SK-N-SH (cell line): ENCODE measurements around the gene IL15RA. TPM values are rescaled to one million over a fixed set of nuclear protein-coding genes. Genes with fewer than 3 reads are reported as not detected.

Experiments used
- CTCF ChIA-PET: fragments of 300-600, 350-600 bp; formaldehyde crosslinking; extraction: SDS; loops from one replicate; lab custom pipeline; 2021; lab: Yijun Ruan, JAX
- POLR2A ChIA-PET: fragments of 350-600 bp; sonication (Branson Sonifier 250); formaldehyde crosslinking; extraction: SDS; loops from one replicate; lab custom pipeline; 2020; ENCODE audit warnings: antibody characterized with exemption, inconsistent platforms; lab: Yijun Ruan, JAX
- DNase-seq: peaks from one replicate; pipeline ENCODE4 v3.0.0; 2012
- H2AFZ ChIP-seq: fragments of 200-600 bp; sonication (generic); 2 replicates; pipeline ENCODE4 v1.8.1; 2016; ENCODE audit warnings: antibody characterized with exemption, mild to moderate bottlenecking, low read depth
- H3F3A ChIP-seq: fragments of 200-600 bp; sonication (generic); replicated peaks from 2 replicates; pipeline ENCODE3; 2016; ENCODE audit warnings: antibody characterized with exemption, mild to moderate bottlenecking; ENCODE audit not compliant: insufficient read depth
- H3K27ac ChIP-seq, 2 experiments: fragments of 200-500 bp in 1 of 2; fragments of 200-600 bp in 1 of 2; sonication (Bioruptor generic) in 1 of 2; sonication (generic), shearing (Covaris generic) in 1 of 2; 2 replicates each; pipeline versions ENCODE4 v1.5.1 to v1.6.1; 2014 to 2016; ENCODE audit warnings: low read depth in 2 of 2, inconsistent platforms in 1 of 2, low read length in 1 of 2, mild to moderate bottlenecking in 1 of 2, mixed read lengths in 1 of 2
- H3K27me3 ChIP-seq: fragments of 200-600 bp; sonication (generic), shearing (Covaris generic); 2 replicates; pipeline ENCODE4 v1.6.1; 2016; ENCODE audit warnings: mixed run types; ENCODE audit not compliant: insufficient read depth
- H3K36me3 ChIP-seq, 2 experiments: fragments of 200-500 bp in 1 of 2; fragments of 200-600 bp in 1 of 2; sonication (Bioruptor generic) in 1 of 2; sonication (generic) in 1 of 2; replicated peaks in 1 of 2; 2 replicates each; pipeline versions ENCODE3 to v1.5.1; 2014 to 2016; ENCODE audit warnings: low read length in 1 of 2, mild to moderate bottlenecking in 1 of 2; ENCODE audit not compliant: insufficient read depth in 2 of 2, control insufficient read depth in 1 of 2
- H3K4me1 ChIP-seq, 2 experiments: fragments of 200-500 bp in 1 of 2; fragments of 200-600 bp in 1 of 2; sonication (Bioruptor generic) in 1 of 2; sonication (generic), shearing (Covaris generic) in 1 of 2; 2 replicates each; pipeline versions ENCODE4 v1.5.1 to v1.6.1; 2014 to 2016; ENCODE audit warnings: low read depth in 1 of 2, low read length in 1 of 2, mixed run types in 1 of 2; ENCODE audit not compliant: insufficient read depth in 2 of 2, control insufficient read depth in 1 of 2
- H3K4me2 ChIP-seq: fragments of 200-600 bp; sonication (generic), shearing (Covaris generic); 2 replicates; pipeline ENCODE4 v1.6.1; 2017; ENCODE audit warnings: mixed run types
- H3K4me3 ChIP-seq, 2 experiments: fragments of 200-500 bp in 1 of 2; fragments of 200-600 bp in 1 of 2; sonication (Bioruptor generic) in 1 of 2; sonication (generic), shearing (Covaris generic) in 1 of 2; 2 replicates each; pipeline versions ENCODE4 v1.5.1 to v1.8.1; 2014 to 2016; ENCODE audit warnings: low read depth in 2 of 2, inconsistent platforms in 1 of 2, low read length in 1 of 2, mild to moderate bottlenecking in 1 of 2, mixed read lengths in 1 of 2, moderate library complexity in 1 of 2
- H3K79me2 ChIP-seq: fragments of 200-600 bp; sonication (generic); 2 replicates; pipeline ENCODE4 v1.8.1; 2017; ENCODE audit warnings: mild to moderate bottlenecking; ENCODE audit not compliant: insufficient read depth
- H3K9ac ChIP-seq: fragments of 200-600 bp; sonication (generic); 2 replicates; pipeline ENCODE4 v1.6.1; 2017; ENCODE audit warnings: mixed run types
- H3K9me2 ChIP-seq: fragments of 200-600 bp; sonication (generic); 2 replicates; pipeline ENCODE4 v1.6.1; 2017; ENCODE audit warnings: mixed run types
- H3K9me3 ChIP-seq: fragments of 200-600 bp; sonication (generic); 2 replicates; pipeline ENCODE4 v1.6.1; 2017; ENCODE audit warnings: mixed run types, mild to moderate bottlenecking, moderate library complexity
- H4K20me1 ChIP-seq: fragments of 200-600 bp; sonication (generic); 2 replicates; pipeline ENCODE4 v1.6.1; 2017; ENCODE audit warnings: mild to moderate bottlenecking, mixed run types; ENCODE audit not compliant: insufficient read depth
- EP300 ChIP-seq, 2 experiments: IDR thresholded peaks; 2 replicates each; pipeline versions ENCODE4 v1.4.0 to v1.6.1; 2012; ENCODE audit warnings: borderline replicate concordance in 1 of 2, low read depth in 1 of 2, low read length in 1 of 2
- EZH2phosphoT487 ChIP-seq: fragments of 200-600 bp; sonication (generic); IDR thresholded peaks from 2 replicates; pipeline ENCODE4 v1.6.1; 2017; ENCODE audit warnings: low read depth, mixed run types, mild to moderate bottlenecking, antibody characterized with exemption, moderate library complexity, borderline replicate concordance
- FOXM1 ChIP-seq: IDR thresholded peaks from 2 replicates; pipeline ENCODE4 v1.4.0; 2012; ENCODE audit warnings: low read depth, mild to moderate bottlenecking
- JUND ChIP-seq: IDR thresholded peaks from 2 replicates; pipeline ENCODE4 v1.4.0; 2012
- MEF2A ChIP-seq: IDR thresholded peaks from 2 replicates; pipeline ENCODE4 v1.4.0; 2012; ENCODE audit warnings: low read depth, borderline replicate concordance
- PBX3 ChIP-seq: IDR thresholded peaks from 2 replicates; pipeline ENCODE4; 2012
- RCOR1 ChIP-seq: fragments of 150-350 bp; IDR thresholded peaks from 2 replicates; pipeline ENCODE4 v1.6.1; 2017; ENCODE audit warnings: antibody characterized with exemption, low read length
- SMC3 ChIP-seq: IDR thresholded peaks from 2 replicates; pipeline ENCODE4 v1.6.1; 2012; ENCODE audit warnings: low read depth, low read length, improper control_type of control experiment
- USF1 ChIP-seq: IDR thresholded peaks from 2 replicates; pipeline ENCODE4 v1.4.0; 2012; ENCODE audit warnings: low read depth, borderline replicate concordance
- USF2 ChIP-seq: fragments of 150-350 bp; IDR thresholded peaks from 2 replicates; pipeline ENCODE4 v1.6.1; 2017; ENCODE audit warnings: antibody characterized with exemption, low read length, low read depth, borderline replicate concordance
- whole genome bisulfite sequencing: methylation state at CpG from one replicate; pipeline ENCODE4 v1.1.6; 2017; ENCODE audit warnings: low lambda C conversion rate; 5-methylcytosine and 5-hydroxymethylcytosine counted together
- polyA plus RNA-seq, 3 experiments: library from polyadenylated mRNA; depleted of rRNA; stranded (reverse); fragments of >200 nt; gene quantifications; 2 replicates each; pipeline ENCODE4 v1.2.3, GENCODE V29; 2012
- TF ChIP-seq, protein P1 (sequence below): fragments of 150-350 bp; IDR thresholded peaks from 2 replicates; pipeline ENCODE4 v1.6.1; 2016; ENCODE audit warnings: mild to moderate bottlenecking, low read depth, low read length

IL15RA gene
- polyA plus RNA-seq, 1 of the 3 experiments (the other 2 are of a cell fraction), result 2.1 TPM

DNA sequence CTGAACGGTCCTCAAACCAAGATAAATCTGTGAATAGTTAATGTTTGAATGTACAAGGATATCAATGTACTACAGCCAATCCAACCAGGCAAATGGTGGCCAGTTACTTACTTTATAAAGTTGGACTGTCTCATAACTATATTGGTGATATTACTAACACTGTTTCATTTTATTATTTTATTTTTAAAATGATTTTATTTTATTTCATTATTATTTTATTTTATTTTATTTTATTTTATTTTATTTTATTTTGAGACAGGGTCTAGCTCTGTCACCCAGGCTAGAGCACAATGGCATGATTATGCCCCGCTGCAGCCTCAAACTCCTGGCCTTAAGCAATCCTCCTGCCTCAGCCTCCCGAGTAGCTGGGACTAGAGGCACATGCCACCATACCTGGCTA, 6.8 kb downstream of the IL15RA start (continued):
- no peak for TF ChIP-seq USF1
- no peak for TF ChIP-seq EZH2phosphoT487
- TF ChIP-seq SMC3, result no peak
- no peak for TF ChIP-seq EP300 (IDR thresholded peaks at IDR 0.05; ENCODE audit: borderline replicate concordance in 1 of 2, low read depth in 1 of 2, low read length in 1 of 2)
- no peak for TF ChIP-seq PBX3
- no peak for TF ChIP-seq FOXM1
- TF ChIP-seq RCOR1, result no peak

DNA sequence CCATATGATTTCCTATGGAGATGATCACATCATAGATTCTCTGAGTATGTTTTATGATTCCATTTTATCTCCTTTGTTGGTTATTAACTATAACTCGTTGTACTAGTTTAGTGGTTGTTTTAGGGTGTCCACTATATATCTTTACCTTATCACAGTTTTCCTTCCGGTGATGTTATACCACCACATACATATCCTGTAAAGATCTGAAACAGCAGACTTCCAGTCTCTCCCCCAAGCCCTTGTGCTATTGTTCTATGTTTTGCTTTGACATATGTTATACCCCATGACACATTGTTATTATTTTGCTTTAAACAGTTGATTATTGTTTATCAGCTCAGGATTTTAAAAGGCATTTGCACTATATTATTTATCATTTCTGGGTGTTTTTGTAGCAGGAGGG, 7.3 kb downstream of the IL15RA start:
- no peaks in the 10 kb centered on the region for H3K79me2 ChIP-seq
- H3K9ac ChIP-seq, result no peak overlapping the region
- 48% methylated on average over 2 of the region's 2 CpGs for WGBS
- no peak overlapping the region for H3K4me3 ChIP-seq
- H3K36me3 ChIP-seq, result no peaks in the 10 kb centered on the region
- H4K20me1 ChIP-seq, result no peaks in the 10 kb centered on the region
- no peak overlapping the region for H2AFZ ChIP-seq
- TF ChIP-seq MEF2A (no peak), USF2 (no peak), SMC3 (no peak), JUND (no peak)
- TF ChIP-seq, protein P1, sequence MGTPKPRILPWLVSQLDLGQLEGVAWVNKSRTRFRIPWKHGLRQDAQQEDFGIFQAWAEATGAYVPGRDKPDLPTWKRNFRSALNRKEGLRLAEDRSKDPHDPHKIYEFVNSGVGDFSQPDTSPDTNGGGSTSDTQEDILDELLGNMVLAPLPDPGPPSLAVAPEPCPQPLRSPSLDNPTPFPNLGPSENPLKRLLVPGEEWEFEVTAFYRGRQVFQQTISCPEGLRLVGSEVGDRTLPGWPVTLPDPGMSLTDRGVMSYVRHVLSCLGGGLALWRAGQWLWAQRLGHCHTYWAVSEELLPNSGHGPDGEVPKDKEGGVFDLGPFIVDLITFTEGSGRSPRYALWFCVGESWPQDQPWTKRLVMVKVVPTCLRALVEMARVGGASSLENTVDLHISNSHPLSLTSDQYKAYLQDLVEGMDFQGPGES, result no peak
- TF ChIP-seq, all 33 proteins: peak for 0
- no peak overlapping the region for H3K4me2 ChIP-seq
- no peaks in the 10 kb centered on the region for H3K27me3 ChIP-seq
- H3K4me1 ChIP-seq, result no peaks in the 10 kb centered on the region
- no peaks in the 10 kb centered on the region for H3K9me2 ChIP-seq
- H3K27ac ChIP-seq, result no peak overlapping the region
- DNase-seq, result no peak
- no peaks in the 10 kb centered on the region for H3K9me3 ChIP-seq
- ChIA-PET POLR2A (no interaction called here), CTCF (no interaction called here)
- H3F3A ChIP-seq, result no peaks in the 10 kb centered on the region
